ENCODE results near the gene LSM3. TPM values are rescaled to one million over a fixed set of nuclear protein-coding genes. Genes with fewer than 3 reads are reported as not detected.
A peak's percentile ranks its signal among the peaks of the same experiment; 100 is the strongest.

LSM3 gene
- total RNA-seq, 1 donor from 2014 or later = 8.3 TPM

GRCh38 chr3:14200276-14200675, 21.7 kb downstream of the LSM3 start:
- no peak for DNase-seq (ENCODE audit: low read depth in 2 of 2)

DNA sequence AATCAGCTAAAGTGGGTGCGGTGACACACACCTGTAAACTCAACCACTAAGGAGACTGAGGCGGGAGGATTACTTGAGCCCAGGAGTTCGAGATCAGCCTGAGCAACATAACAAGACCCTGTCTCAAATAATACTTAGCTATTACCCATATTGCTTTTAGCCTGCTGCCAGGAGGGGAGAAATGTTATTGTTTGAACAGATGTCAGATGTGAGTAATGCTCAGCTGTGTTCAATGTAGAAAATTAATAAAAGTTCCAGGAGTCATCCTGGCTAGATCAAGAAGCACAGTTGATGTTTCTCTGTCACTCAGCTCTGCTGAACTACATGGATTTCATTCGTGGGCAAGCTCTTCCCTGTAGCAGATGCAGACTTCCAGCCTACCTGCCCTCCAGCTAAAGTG, 22.2 kb downstream of the LSM3 start:
- peak in 1 of 2 donors; percentile 23 for DNase-seq (ENCODE audit: low read depth in 2 of 2)

GRCh38 chr3:14201940-14202684, 23.5 kb downstream of the LSM3 start:
- no peak for DNase-seq (ENCODE audit: low read depth in 2 of 2)

DNA sequence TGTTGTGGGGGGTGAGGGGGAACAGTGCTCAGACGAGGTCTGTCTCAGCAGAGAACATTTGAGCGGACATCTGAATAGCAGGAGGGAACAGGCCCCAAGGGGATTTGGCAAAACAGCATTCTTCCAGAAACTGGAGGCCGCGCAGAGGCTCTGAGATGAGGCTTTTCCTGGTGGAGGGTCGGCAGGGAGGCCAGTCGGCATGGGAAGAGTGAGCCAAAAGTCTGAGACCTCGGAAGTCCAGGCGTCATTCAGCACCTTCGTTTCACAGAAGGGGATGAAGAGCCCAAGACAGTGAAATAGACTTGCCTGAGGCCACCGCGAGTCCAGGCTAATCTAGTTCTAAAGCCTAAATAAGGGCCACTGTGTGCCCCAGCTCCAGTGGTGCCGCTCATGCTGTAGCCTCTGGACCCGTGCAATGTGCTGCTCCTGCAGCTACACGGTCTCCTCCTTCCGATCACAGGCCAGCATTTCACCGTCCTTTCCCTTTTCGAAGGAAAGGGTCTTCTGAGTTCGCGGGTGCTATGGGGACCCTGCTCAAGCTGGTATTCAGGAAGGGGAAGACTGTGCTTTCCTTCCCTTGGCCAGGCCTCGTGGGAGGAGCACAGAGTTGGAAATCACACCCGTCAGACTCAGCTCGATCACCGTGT, 24.4 kb downstream of the LSM3 start:
- no peak for DNase-seq (ENCODE audit: low read depth in 2 of 2)

DNA sequence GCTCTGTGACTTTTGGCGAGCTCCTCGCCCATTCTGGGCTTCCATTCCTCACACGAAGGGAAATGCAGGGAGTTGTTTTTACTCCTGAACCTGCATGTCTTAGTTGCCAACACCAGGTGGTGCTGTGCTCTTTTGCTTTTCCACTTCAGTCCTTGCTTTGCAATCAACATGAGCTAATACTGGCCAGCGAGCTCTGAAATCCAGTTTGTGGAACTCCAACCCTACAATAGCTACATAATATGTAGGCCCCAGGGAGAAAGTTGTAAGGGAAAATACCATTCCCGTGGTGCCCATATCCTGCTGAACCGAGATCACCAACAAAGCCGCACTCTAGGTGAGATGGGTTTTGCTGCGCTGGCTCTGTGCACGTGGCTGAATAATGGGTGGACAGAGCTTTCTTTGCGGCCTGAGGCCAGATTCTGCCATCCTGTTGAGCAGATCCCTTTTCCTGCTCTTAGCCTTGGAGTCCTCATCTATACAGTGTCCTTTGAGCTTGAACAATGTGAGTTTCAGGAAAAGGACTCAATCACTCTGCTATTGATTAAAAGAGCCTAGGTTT, 25.0 kb downstream of the LSM3 start:
- DNase-seq (ENCODE audit: low read depth in 2 of 2) = peak; percentile 81 to 86

DNA sequence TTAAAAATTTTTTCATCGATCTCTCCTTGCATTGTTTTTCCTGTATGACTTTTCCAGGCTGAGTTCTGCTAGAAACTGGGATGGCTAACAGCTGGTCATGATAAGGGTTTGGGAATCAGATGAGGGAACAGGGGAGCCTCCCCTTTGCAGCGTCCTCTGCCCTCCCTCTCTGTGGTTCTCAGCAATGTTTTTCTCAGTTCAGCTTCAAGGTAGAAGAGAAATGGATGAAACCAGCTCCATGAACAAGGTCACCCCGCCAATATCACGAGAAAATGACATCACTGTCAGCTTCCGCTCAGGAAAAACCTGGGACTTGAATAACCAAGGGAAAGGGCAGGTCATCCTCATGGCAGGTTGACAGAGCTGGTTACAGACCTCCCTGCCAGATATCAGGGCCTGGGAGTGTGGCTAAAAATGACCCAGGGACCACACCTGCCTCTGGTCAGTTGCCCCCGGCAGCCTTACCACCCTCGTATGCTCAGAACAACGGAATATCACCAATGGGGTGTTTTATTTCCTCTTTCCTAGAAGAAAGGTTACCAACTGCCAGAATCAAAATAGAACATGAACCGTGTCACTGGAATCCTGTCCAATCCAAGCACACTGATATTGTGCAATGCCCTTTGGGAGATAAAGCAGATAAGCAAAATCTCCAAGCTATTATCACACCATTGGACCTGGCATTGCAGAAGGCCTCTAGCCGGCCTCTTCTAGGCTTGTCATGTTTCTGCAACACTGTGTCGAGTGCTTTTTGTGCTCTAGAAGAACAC, 26.1 kb downstream of the LSM3 start:
- DNase-seq (ENCODE audit: low read depth in 2 of 2) = peak; percentile 57 to 84

DNA sequence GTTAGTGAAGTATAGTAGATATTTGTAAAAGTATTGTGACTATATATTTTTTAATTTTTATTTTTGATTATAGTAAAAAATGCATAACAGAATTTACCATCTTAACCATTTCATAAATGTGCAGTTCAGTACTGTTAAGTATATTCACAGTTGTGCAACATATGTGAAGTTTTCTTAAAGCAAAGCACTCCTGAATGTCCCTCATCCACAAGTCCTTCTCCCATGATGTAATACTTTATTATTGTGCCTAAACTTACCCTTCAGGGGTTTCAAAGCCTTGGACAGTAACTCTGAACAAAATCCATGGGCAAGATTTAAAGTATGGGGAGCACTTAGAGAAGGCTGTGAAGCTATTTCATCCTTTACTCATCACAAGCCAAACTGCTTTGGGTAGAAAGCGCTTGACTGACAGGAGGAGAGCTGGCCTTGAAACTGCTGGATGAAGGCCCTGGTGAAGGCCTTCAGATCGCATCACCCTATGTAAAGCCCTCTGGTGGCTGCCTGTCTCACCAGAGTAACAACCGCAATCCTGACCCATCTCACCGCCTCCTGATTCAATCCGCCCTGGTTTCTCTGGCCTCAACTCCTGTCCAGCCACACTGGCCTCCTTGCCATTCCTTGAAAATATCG, 28.0 kb downstream of the LSM3 start:
- no peak for DNase-seq (ENCODE audit: low read depth in 2 of 2)

- no peak for DNase-seq (ENCODE audit: low read depth in 2 of 2)
These were observed 29.6 kb downstream of the LSM3 start for GRCh38 chr3:14208168-14208567.

DNA sequence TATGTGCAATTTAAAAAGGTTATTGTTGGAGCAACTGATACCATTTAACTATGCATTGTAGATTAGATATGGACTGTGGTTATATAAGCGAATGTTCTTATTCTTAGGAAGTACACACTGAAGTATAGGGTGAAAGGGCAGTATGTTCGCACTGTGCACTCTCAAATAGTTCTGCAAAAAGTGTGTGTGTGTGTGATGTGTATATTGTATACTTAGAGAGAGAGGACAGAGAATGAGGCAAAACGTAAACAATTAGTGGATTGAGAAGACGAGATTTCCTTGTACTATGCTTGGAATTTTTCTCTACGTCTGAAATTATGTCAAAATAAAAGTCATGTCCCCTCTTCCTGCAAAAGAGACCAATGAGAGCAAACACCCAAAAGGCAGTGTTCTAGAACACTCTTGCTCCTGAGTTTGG, 30.4 kb downstream of the LSM3 start:
- no peak for DNase-seq (ENCODE audit: low read depth in 2 of 2)

- no peak for DNase-seq (ENCODE audit: low read depth in 2 of 2)
These were observed 31.1 kb downstream of the LSM3 start for GRCh38 chr3:14209581-14210289.

- DNase-seq (ENCODE audit: low read depth in 2 of 2) = no peak
These were observed 31.7 kb downstream of the LSM3 start for GRCh38 chr3:14210290-14210688.

GRCh38 chr3:14210843-14211594, 32.4 kb downstream of the LSM3 start:
- DNase-seq (ENCODE audit: low read depth in 2 of 2) = no peak

GRCh38 chr3:14211621-14212020, 33.0 kb downstream of the LSM3 start:
- no peak for DNase-seq (ENCODE audit: low read depth in 2 of 2)

DNA sequence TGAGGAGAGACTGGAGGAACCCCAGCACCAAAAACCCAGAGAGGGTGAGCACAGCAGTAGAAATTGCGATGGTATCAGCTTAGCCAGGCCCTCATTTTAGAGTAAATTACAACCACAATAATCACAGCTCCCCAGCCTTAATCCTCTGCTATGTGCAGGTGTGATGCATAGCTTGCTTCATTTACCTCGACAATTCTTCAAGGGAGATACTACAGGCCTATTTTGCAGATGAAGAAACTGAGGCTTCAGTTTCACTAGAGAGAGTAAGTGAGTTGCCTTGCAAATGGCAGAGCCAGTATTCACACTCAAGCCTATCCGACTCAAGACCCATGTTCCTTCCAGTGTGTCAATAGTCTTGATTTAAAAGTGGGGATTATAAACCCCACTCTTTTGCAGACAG, 33.4 kb downstream of the LSM3 start:
- no peak for DNase-seq (ENCODE audit: low read depth in 2 of 2)

GRCh38 chr3:14213066-14213774, 34.6 kb downstream of the LSM3 start:
- no peak for DNase-seq (ENCODE audit: low read depth in 2 of 2)

- DNase-seq (ENCODE audit: low read depth in 2 of 2) = no peak
These were observed 36.1 kb downstream of the LSM3 start for GRCh38 chr3:14214764-14215163.

GRCh38 chr3:14216257-14217048, 37.8 kb downstream of the LSM3 start:
- DNase-seq (ENCODE audit: low read depth in 2 of 2) = peak; percentile 54 to 85

DNA sequence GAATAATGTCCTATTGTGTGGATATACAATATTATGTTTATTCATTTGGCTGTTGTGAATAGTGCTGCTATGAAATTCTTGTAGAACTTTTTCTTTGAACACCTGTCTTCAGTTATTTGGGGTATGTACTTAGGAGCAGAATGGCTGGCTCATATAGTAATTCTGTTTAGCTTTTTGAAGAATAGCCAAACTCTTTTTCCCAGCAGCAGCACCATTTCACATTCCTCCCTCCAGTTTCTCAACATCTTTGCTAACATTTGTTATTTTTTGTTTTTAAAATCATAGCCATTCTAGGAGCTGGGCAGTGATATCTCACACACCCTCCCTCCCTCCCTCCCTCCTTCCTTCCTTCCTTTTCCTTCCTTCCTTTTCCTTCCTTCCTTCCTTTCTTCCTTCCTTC, 39.7 kb downstream of the LSM3 start:
- no peak for DNase-seq (ENCODE audit: low read depth in 2 of 2)

GRCh38 chr3:14220933-14221332, 42.3 kb downstream of the LSM3 start:
- no peak for DNase-seq (ENCODE audit: low read depth in 2 of 2)

Measured in dermis microvascular lymphatic vessel endothelial cell (primary cell).